Liver (tissue), 9 donors: ENCODE measurements around the gene TMPRSS2. TPM values are rescaled to one million over a fixed set of nuclear protein-coding genes. Genes with fewer than 3 reads are reported as not detected.

ENCODE experiments used
- DNase-seq: peaks from one replicate; pipeline ENCODE4 v3.0.0-alpha.2; 2017; ENCODE audit warnings: low spot score
- H3K27ac ChIP-seq, 2 donors: one replicate each; pipeline ENCODE4 v1.7.0; 2013; ENCODE audit warnings: inconsistent platforms in 2 of 2, low read length in 2 of 2, control low read depth in 1 of 2, low read depth in 1 of 2, mild to moderate bottlenecking in 1 of 2
- H3K27me3 ChIP-seq, 4 donors: one replicate each; pipeline versions ENCODE4 v1.6.1 to v1.7.0; 2013; ENCODE audit warnings: low read length in 3 of 4, inconsistent platforms in 1 of 4, mild to moderate bottlenecking in 1 of 4, moderate library complexity in 1 of 4; ENCODE audit not compliant: control insufficient read depth in 4 of 4, insufficient read depth in 4 of 4
- H3K36me3 ChIP-seq, 4 donors: one replicate each; pipeline versions ENCODE4 v1.6.1 to v1.7.0; 2013; ENCODE audit warnings: low read length in 3 of 4, mild to moderate bottlenecking in 3 of 4, low read depth in 1 of 4, moderate library complexity in 1 of 4; ENCODE audit not compliant: control insufficient read depth in 4 of 4, insufficient read depth in 3 of 4
- H3K4me1 ChIP-seq, 4 donors: one replicate each; pipeline versions ENCODE4 v1.6.1 to v1.7.0; 2013; ENCODE audit warnings: low read length in 3 of 4, mild to moderate bottlenecking in 3 of 4, moderate library complexity in 1 of 4; ENCODE audit not compliant: control insufficient read depth in 4 of 4, insufficient read depth in 4 of 4
- H3K4me3 ChIP-seq, 3 donors: one replicate each; pipeline versions ENCODE4 v1.6.1 to v1.7.0; 2013; ENCODE audit warnings: low read length in 3 of 3, control low read depth in 1 of 3, low read depth in 1 of 3, mild to moderate bottlenecking in 1 of 3
- H3K9ac ChIP-seq, 2 donors: one replicate each; pipeline ENCODE4 v1.7.0; 2013; ENCODE audit warnings: low read length in 2 of 2, mild to moderate bottlenecking in 2 of 2, moderate library complexity in 2 of 2, control low read depth in 1 of 2, low read depth in 1 of 2
- H3K9me3 ChIP-seq, 4 donors: one replicate each; pipeline versions ENCODE4 v1.6.1 to v1.7.0; 2013; ENCODE audit warnings: low read length in 3 of 4; ENCODE audit not compliant: control insufficient read depth in 4 of 4
- ATF3 ChIP-seq: IDR thresholded peaks from 2 replicates; pipeline ENCODE4 v1.6.1; 2016; ENCODE audit warnings: antibody characterized with exemption
- EGR1 ChIP-seq, 2 donors: IDR thresholded peaks; 2 replicates each; pipeline ENCODE4 v1.6.1; 2016 to 2018; ENCODE audit warnings: antibody characterized with exemption in 2 of 2, low read depth in 2 of 2
- FOXA1 ChIP-seq: IDR thresholded peaks from 2 replicates; pipeline ENCODE4 v1.6.1; 2016; ENCODE audit warnings: antibody characterized with exemption
- FOXA2 ChIP-seq: IDR thresholded peaks from 2 replicates; pipeline ENCODE4 v1.6.1; 2016; ENCODE audit warnings: antibody characterized with exemption
- GABPA ChIP-seq, 2 donors: IDR thresholded peaks in 1 of 2; conservative IDR thresholded peaks in 1 of 2; 2 replicates each; pipeline ENCODE4 v1.6.1; 2016; ENCODE audit warnings: antibody characterized with exemption in 2 of 2, mild to moderate bottlenecking in 1 of 2, moderate library complexity in 1 of 2
- HNF4A ChIP-seq, 2 donors: conservative IDR thresholded peaks; 2 replicates each; pipeline ENCODE4 v1.6.1; 2016; ENCODE audit warnings: antibody characterized with exemption in 2 of 2, mild to moderate bottlenecking in 2 of 2
- HNF4G ChIP-seq: IDR thresholded peaks from 2 replicates; pipeline ENCODE4 v1.6.1; 2016; ENCODE audit warnings: antibody characterized with exemption
- JUND ChIP-seq, 2 donors: IDR thresholded peaks; 2 replicates each; pipeline ENCODE4 v1.6.1; 2016; ENCODE audit warnings: antibody characterized with exemption in 2 of 2
- MAX ChIP-seq: IDR thresholded peaks from 2 replicates; pipeline ENCODE4 v1.6.1; 2016; ENCODE audit warnings: antibody characterized with exemption
- NR2F2 ChIP-seq: IDR thresholded peaks from 2 replicates; pipeline ENCODE4 v1.6.1; 2016; ENCODE audit warnings: antibody characterized with exemption
- RAD21 ChIP-seq, 2 donors: IDR thresholded peaks; 2 replicates each; pipeline ENCODE4 v1.6.1; 2016; ENCODE audit warnings: antibody characterized with exemption in 2 of 2, mild to moderate bottlenecking in 2 of 2
- REST ChIP-seq: IDR thresholded peaks from 2 replicates; pipeline ENCODE4 v1.6.1; 2016; ENCODE audit warnings: antibody characterized with exemption, mild to moderate bottlenecking
- RXRA ChIP-seq, 2 donors: IDR thresholded peaks; 2 replicates each; pipeline ENCODE4 v1.6.1; 2017 to 2018; ENCODE audit warnings: antibody characterized with exemption in 2 of 2, mild to moderate bottlenecking in 1 of 2
- SP1 ChIP-seq: IDR thresholded peaks from 2 replicates; pipeline ENCODE4 v1.6.1; 2018; ENCODE audit warnings: antibody characterized with exemption, mild to moderate bottlenecking
- TAF1 ChIP-seq: conservative IDR thresholded peaks from 2 replicates; pipeline ENCODE4 v1.6.1; 2016; ENCODE audit warnings: antibody characterized with exemption, mild to moderate bottlenecking
- YY1 ChIP-seq: IDR thresholded peaks from 2 replicates; pipeline ENCODE4 v1.6.1; 2016; ENCODE audit warnings: antibody characterized with exemption, mild to moderate bottlenecking
- ZBTB33 ChIP-seq: IDR thresholded peaks from 2 replicates; pipeline ENCODE4 v1.6.1; 2016; ENCODE audit warnings: antibody characterized with exemption
- WGBS: extraction: QIAGEN DNeasy Blood & Tissue Kit; methylation state at CpG from one replicate; pipeline ENCODE4 v1.1.7; 2013; 5-methylcytosine and 5-hydroxymethylcytosine counted together
- polyA plus RNA-seq, 2 donors: library from polyadenylated mRNA; stranded (reverse) in 1 of 2; unstranded in 1 of 2; fragments of 200-250 nt in 1 of 2; fragments of >200 nt in 1 of 2; fragmentation: Nextera tagmentation in 1 of 2; extraction: Ambion mirVana in 1 of 2; gene quantifications; one replicate each; pipeline versions ENCODE4 v1.2.1 to v1.2.3, GENCODE V29; 2013 to 2015
- total RNA-seq, 2 donors: library from RNA; depleted of rRNA; stranded (reverse); fragments of >200 nt; gene quantifications; one replicate each; pipeline ENCODE4 v1.2.3, GENCODE V29; 2014
- donor health status: healthy.
- donor health status: healthy.
- donor health status: healthy.
- donor health status: healthy.
- donor health status: healthy.

Gene TMPRSS2
- total and polyA plus RNA-seq, 4 donors = 0.14 to 32.0 (median 11.4) TPM

GRCh38 chr21:41552254-41552653 is 44.3 kb upstream of the TMPRSS2 start:
- WGBS = 87% methylated on average over 6 of the region's 6 CpGs
- Histone ChIP-seq H3K9me3 (no peaks in the 10 kb centered on the region), H3K27ac (no peak overlapping the region), H3K36me3 (no peaks in the 10 kb centered on the region), H3K27me3 (no peaks in the 10 kb centered on the region), H3K4me1 (no peaks in the 10 kb centered on the region), H3K9ac (no peak overlapping the region), H3K4me3 (no peak overlapping the region)
- DNase-seq = no peak
- no peak for TF ChIP-seq RXRA (IDR thresholded peaks at IDR 0.05)
- no peak for TF ChIP-seq FOXA1
- TF ChIP-seq JUND (IDR thresholded peaks at IDR 0.05) = no peak
- TF ChIP-seq HNF4G = no peak
- TF ChIP-seq SP1 = no peak
- TF ChIP-seq FOXA2 = no peak
- TF ChIP-seq TAF1 = no peak
- TF ChIP-seq EGR1 (IDR thresholded peaks at IDR 0.05; ENCODE audit: low read depth in 2 of 2) = no peak
- TF ChIP-seq ATF3 = no peak
- no peak for TF ChIP-seq GABPA (IDR thresholded peaks at IDR 0.05 in 1 of 2, conservative IDR thresholded peaks at IDR 0.05 in 1 of 2)
- TF ChIP-seq RAD21 (IDR thresholded peaks at IDR 0.05) = no peak
- no peak for TF ChIP-seq HNF4A (conservative IDR thresholded peaks at IDR 0.05)
- no peak for TF ChIP-seq YY1
- TF ChIP-seq REST = no peak
- TF ChIP-seq NR2F2 = no peak
- TF ChIP-seq ZBTB33 = no peak
- no peak for TF ChIP-seq MAX

- H3K27ac ChIP-seq = no peak overlapping the region
- no peak for TF ChIP-seq SP1
- TF ChIP-seq HNF4G = no peak
- TF ChIP-seq GABPA (IDR thresholded peaks at IDR 0.05 in 1 of 2, conservative IDR thresholded peaks at IDR 0.05 in 1 of 2) = no peak
- TF ChIP-seq EGR1 (IDR thresholded peaks at IDR 0.05; ENCODE audit: low read depth in 2 of 2) = no peak
- 83% methylated on average over 8 of the region's 8 CpGs for WGBS
- no peak overlapping the region for H3K4me3 ChIP-seq
- H3K9me3 ChIP-seq = no peaks in the 10 kb centered on the region
- H3K4me1 ChIP-seq = no peaks in the 10 kb centered on the region
- no peak overlapping the region for H3K9ac ChIP-seq
- H3K27me3 ChIP-seq = no peaks in the 10 kb centered on the region
- DNase-seq = no peak
- H3K36me3 ChIP-seq = no peaks in the 10 kb centered on the region
These were observed 40.8 kb upstream of the TMPRSS2 start for GRCh38 chr21:41548781-41549180.
